Sigmoid colon (tissue), 4 donors: ENCODE results near the gene ABHD5.

ENCODE experiments used
- EP300 ChIP-seq, 4 donors: sonication (generic); formaldehyde crosslinking; IDR thresholded peaks; one replicate each; pipeline ENCODE4 v1.6.1; 2017; ENCODE audit warnings: antibody characterized with exemption in 4 of 4
- POLR2A ChIP-seq, 2 donors: fragments of 450-650 bp; IDR thresholded peaks; one replicate each; pipeline ENCODE4 v1.6.1; 2016; ENCODE audit warnings: antibody characterized with exemption in 2 of 2, mild to moderate bottlenecking in 2 of 2, moderate library complexity in 2 of 2
- POLR2AphosphoS5 ChIP-seq, 4 donors: sonication (generic); formaldehyde crosslinking; IDR thresholded peaks; one replicate each; pipeline ENCODE4 v1.6.1; 2017; ENCODE audit warnings: antibody characterized with exemption in 4 of 4
- TF ChIP-seq, protein P1 (sequence below), 4 experiments: fragments of 450-650 bp in 3 of 4; fragments of 200-600 bp in 1 of 4; IDR thresholded peaks; one replicate each; pipeline ENCODE4 v1.5.1; 2016 to 2019; ENCODE audit warnings: antibody characterized with exemption in 4 of 4, mild to moderate bottlenecking in 3 of 4, moderate library complexity in 2 of 4

GRCh38 chr3:43764471-43764870 is 73.7 kb downstream of the ABHD5 start:
- TF ChIP-seq POLR2A (IDR thresholded peaks at IDR 0.05) = no peak
- TF ChIP-seq, protein P1, sequence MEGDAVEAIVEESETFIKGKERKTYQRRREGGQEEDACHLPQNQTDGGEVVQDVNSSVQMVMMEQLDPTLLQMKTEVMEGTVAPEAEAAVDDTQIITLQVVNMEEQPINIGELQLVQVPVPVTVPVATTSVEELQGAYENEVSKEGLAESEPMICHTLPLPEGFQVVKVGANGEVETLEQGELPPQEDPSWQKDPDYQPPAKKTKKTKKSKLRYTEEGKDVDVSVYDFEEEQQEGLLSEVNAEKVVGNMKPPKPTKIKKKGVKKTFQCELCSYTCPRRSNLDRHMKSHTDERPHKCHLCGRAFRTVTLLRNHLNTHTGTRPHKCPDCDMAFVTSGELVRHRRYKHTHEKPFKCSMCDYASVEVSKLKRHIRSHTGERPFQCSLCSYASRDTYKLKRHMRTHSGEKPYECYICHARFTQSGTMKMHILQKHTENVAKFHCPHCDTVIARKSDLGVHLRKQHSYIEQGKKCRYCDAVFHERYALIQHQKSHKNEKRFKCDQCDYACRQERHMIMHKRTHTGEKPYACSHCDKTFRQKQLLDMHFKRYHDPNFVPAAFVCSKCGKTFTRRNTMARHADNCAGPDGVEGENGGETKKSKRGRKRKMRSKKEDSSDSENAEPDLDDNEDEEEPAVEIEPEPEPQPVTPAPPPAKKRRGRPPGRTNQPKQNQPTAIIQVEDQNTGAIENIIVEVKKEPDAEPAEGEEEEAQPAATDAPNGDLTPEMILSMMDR (IDR thresholded peaks at IDR 0.05) = no peak
- TF ChIP-seq POLR2AphosphoS5 (IDR thresholded peaks at IDR 0.05) = no peak
- TF ChIP-seq EP300 (IDR thresholded peaks at IDR 0.05) = no peak
